Measurements from ENCODE around the gene OLFM1.

Gene OLFM1

GRCh38 chr9:135117281-135117680 lies 29.8 kb downstream of the OLFM1 start:
- no peak overlapping the region for H2AFZ ChIP-seq (ENCODE audit: low read depth)
- TF ChIP-seq, protein P1, sequence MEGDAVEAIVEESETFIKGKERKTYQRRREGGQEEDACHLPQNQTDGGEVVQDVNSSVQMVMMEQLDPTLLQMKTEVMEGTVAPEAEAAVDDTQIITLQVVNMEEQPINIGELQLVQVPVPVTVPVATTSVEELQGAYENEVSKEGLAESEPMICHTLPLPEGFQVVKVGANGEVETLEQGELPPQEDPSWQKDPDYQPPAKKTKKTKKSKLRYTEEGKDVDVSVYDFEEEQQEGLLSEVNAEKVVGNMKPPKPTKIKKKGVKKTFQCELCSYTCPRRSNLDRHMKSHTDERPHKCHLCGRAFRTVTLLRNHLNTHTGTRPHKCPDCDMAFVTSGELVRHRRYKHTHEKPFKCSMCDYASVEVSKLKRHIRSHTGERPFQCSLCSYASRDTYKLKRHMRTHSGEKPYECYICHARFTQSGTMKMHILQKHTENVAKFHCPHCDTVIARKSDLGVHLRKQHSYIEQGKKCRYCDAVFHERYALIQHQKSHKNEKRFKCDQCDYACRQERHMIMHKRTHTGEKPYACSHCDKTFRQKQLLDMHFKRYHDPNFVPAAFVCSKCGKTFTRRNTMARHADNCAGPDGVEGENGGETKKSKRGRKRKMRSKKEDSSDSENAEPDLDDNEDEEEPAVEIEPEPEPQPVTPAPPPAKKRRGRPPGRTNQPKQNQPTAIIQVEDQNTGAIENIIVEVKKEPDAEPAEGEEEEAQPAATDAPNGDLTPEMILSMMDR (conservative IDR thresholded peaks at IDR 0.05; ENCODE audit: low read depth, low read length), result no peak
- no peaks in the 10 kb centered on the region for H3K79me2 ChIP-seq (ENCODE audit: insufficient read depth, low read depth)
- no peak overlapping the region for H3K4me3 ChIP-seq (IDR thresholded peaks at IDR 0.05; ENCODE audit: insufficient read depth, low read depth, low read length)
- H3K4me2 ChIP-seq, result no peak overlapping the region
- H3K27me3 ChIP-seq (ENCODE audit: insufficient read depth, low read depth), result peaks cover 13% of the 10 kb centered on the region; the same call in 1 of the 2 replicates
- H3K9ac ChIP-seq, result no peak overlapping the region
- no peak overlapping the region for H3K27ac ChIP-seq
- no peaks in the 10 kb centered on the region for H4K20me1 ChIP-seq (ENCODE audit: insufficient read depth)
- H3K36me3 ChIP-seq (ENCODE audit: insufficient read depth), result no peaks in the 10 kb centered on the region
- no peaks in the 10 kb centered on the region for H3K4me1 ChIP-seq (ENCODE audit: low read depth, poor library complexity, severe bottlenecking)

- no peaks in the 10 kb centered on the region for H3K79me2 ChIP-seq (ENCODE audit: insufficient read depth, low read depth)
- H3K4me1 ChIP-seq (ENCODE audit: low read depth, poor library complexity, severe bottlenecking), result no peaks in the 10 kb centered on the region
- H3K4me3 ChIP-seq (IDR thresholded peaks at IDR 0.05; ENCODE audit: insufficient read depth, low read depth, low read length), result no peak overlapping the region
- TF ChIP-seq, protein P1 (conservative IDR thresholded peaks at IDR 0.05; ENCODE audit: low read depth, low read length), result no peak
- H3K36me3 ChIP-seq (ENCODE audit: insufficient read depth), result no peaks in the 10 kb centered on the region
- no peak overlapping the region for H3K27ac ChIP-seq
- no peaks in the 10 kb centered on the region for H4K20me1 ChIP-seq (ENCODE audit: insufficient read depth)
- no peak overlapping the region for H3K4me2 ChIP-seq
- H2AFZ ChIP-seq (ENCODE audit: low read depth), result no peak overlapping the region
- H3K9ac ChIP-seq, result no peak overlapping the region
- peaks cover 20% of the 10 kb centered on the region; the same call in 1 of the 2 replicates for H3K27me3 ChIP-seq (ENCODE audit: insufficient read depth, low read depth)
Measured at GRCh38 chr9:135119496-135120064, 32.1 kb downstream of the OLFM1 start.

GRCh38 chr9:135120249-135120648 lies 32.8 kb downstream of the OLFM1 start:
- Histone ChIP-seq H3K4me1 (ENCODE audit: low read depth, poor library complexity, severe bottlenecking) (no peaks in the 10 kb centered on the region), H3K36me3 (ENCODE audit: insufficient read depth) (no peaks in the 10 kb centered on the region), H3K4me2 (no peak overlapping the region), H3K27me3 (ENCODE audit: insufficient read depth, low read depth) (peaks cover 20% of the 10 kb centered on the region; the same call in 1 of the 2 replicates), H3K9ac (no peak overlapping the region), H3K4me3 (IDR thresholded peaks at IDR 0.05; ENCODE audit: insufficient read depth, low read depth, low read length) (no peak overlapping the region), H3K79me2 (ENCODE audit: insufficient read depth, low read depth) (no peaks in the 10 kb centered on the region), H2AFZ (ENCODE audit: low read depth) (no peak overlapping the region), H3K27ac (no peak overlapping the region), H4K20me1 (ENCODE audit: insufficient read depth) (no peaks in the 10 kb centered on the region)
- TF ChIP-seq, protein P1 (conservative IDR thresholded peaks at IDR 0.05; ENCODE audit: low read depth, low read length), result no peak

DNA sequence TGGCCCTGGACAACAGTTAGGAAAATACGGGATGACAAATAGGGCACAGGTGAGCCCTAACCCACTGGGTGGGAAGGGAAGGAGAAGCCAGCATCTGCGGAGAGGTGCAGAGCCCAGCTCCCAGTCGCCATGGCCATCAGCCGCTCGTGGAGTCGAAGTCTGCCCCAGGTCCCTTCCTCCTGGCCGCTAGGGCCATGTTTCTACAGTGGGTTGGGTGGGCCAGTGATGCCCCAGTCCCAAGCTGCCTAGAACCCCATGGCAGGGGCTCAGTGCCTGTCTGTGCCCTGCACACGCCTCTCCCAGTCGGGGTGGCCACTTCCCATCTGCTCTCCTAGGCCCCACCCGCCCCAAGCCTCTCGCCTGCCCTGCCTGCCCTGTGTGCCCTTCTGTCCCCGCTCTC lies 34.8 kb downstream of the OLFM1 start:
- Histone ChIP-seq H3K27ac (no peak overlapping the region), H3K9ac (no peak overlapping the region), H3K27me3 (ENCODE audit: insufficient read depth, low read depth) (peaks cover 20% of the 10 kb centered on the region; the same call in 1 of the 2 replicates), H3K4me2 (no peak overlapping the region), H4K20me1 (ENCODE audit: insufficient read depth) (no peaks in the 10 kb centered on the region), H3K4me3 (IDR thresholded peaks at IDR 0.05; ENCODE audit: insufficient read depth, low read depth, low read length) (no peak overlapping the region), H3K4me1 (ENCODE audit: low read depth, poor library complexity, severe bottlenecking) (no peaks in the 10 kb centered on the region), H3K36me3 (ENCODE audit: insufficient read depth) (no peaks in the 10 kb centered on the region), H2AFZ (ENCODE audit: low read depth) (no peak overlapping the region), H3K79me2 (ENCODE audit: insufficient read depth, low read depth) (no peaks in the 10 kb centered on the region)
- TF ChIP-seq, protein P1 (conservative IDR thresholded peaks at IDR 0.05; ENCODE audit: low read depth, low read length), result no peak

All from KMS-11 (cell line).